Measurements from ENCODE around the gene METTL26. TPM values are rescaled to one million over a fixed set of nuclear protein-coding genes. Genes with fewer than 3 reads are reported as not detected.

The METTL26 gene
- total and polyA plus RNA-seq, 2 of the 4 experiments (the other 2 are of a cell fraction): 46.8 to 128 TPM

- Histone ChIP-seq H3K4me1 (ENCODE audit: control insufficient read depth, insufficient read depth, low read length) (peaks cover 11% of the 10 kb centered on the region), H2BK20ac (ENCODE audit: low read depth, low read length) (no peak overlapping the region), H3K9me1 (ENCODE audit: insufficient read depth, low read length) (peaks cover 9% of the 10 kb centered on the region; the same call in 1 of the 2 replicates), H3K9me3 (ENCODE audit: control insufficient read depth, insufficient read depth, low read length) (no peaks in the 10 kb centered on the region), H3K56ac (ENCODE audit: extremely low read depth, insufficient read depth, low read length) (no peak overlapping the region), H3K4me2 (ENCODE audit: low read depth, low read length) (no peak overlapping the region), H4K8ac (ENCODE audit: low read depth in 2 of 2, low read length in 2 of 2) (no peak overlapping the region), H2AK9ac (replicated peaks; ENCODE audit: low read depth, low read length, poor library complexity) (peak overlapping the region; percentile 59), H4K91ac (ENCODE audit: insufficient read depth, low read depth, low read length) (no peak overlapping the region; the same call in 1 of the 2 replicates), H4K5ac (ENCODE audit: low read depth, low read length) (no peak overlapping the region), H3K14ac (replicated peaks; ENCODE audit: low read depth, low read length) (no peak overlapping the region), H3K79me1 (ENCODE audit: low read depth in 1 of 2, low read length in 2 of 2) (peaks cover 11 to 30% of the 10 kb centered on the region in 2 experiments; a peak in 3 of 4 replicates), H3K4ac (ENCODE audit: low read depth, low read length) (no peak overlapping the region), H3K23ac (ENCODE audit: low read depth, low read length) (no peak overlapping the region), H4K20me1 (ENCODE audit: insufficient read depth, low read length) (peaks cover 6% of the 10 kb centered on the region), H2BK120ac (ENCODE audit: low read depth, low read length) (no peak overlapping the region), H3K18ac (ENCODE audit: low read depth, low read length) (no peak overlapping the region), H3K4me3 (ENCODE audit: insufficient read depth, low read depth, low read length) (no peak overlapping the region), H3K27me3 (ENCODE audit: control insufficient read depth, insufficient read depth, low read length) (no peaks in the 10 kb centered on the region), H2BK15ac (ENCODE audit: low read depth, low read length) (no peak overlapping the region), H2BK5ac (ENCODE audit: low read depth, low read length, poor library complexity, severe bottlenecking) (no peak overlapping the region), H3K9ac (ENCODE audit: low read depth, low read length) (no peak overlapping the region), H2AFZ (replicated peaks; ENCODE audit: low read length, poor library complexity) (peak overlapping the region; percentile 10), H2AK5ac (ENCODE audit: low read depth, low read length) (no peak overlapping the region), H3K27ac (ENCODE audit: insufficient read depth, low read length) (no peak overlapping the region), H3K36me3 (ENCODE audit: control insufficient read depth, insufficient read depth, low read length) (peaks cover 7% of the 10 kb centered on the region; the same call in 1 of the 2 replicates)
- TF ChIP-seq RFX5 (IDR thresholded peaks at IDR 0.05; ENCODE audit: low read depth, low read length) (no peak), CEBPB (IDR thresholded peaks at IDR 0.05; ENCODE audit: low read depth, low read length) (no peak), RAD21 (IDR thresholded peaks at IDR 0.05; ENCODE audit: low read length) (no peak)
- DNase-seq: no peak
- CTCF ChIA-PET: no interaction called here
- POLR2A ChIA-PET (ENCODE audit: unreplicated experiment): no interaction called here
- no peak for ATAC-seq (ENCODE audit: low read depth)
- intact Hi-C loops (cut with micrococcal nuclease): no loop called here
- dilution Hi-C loops (cut with HindIII; ENCODE audit: low sequenced_read_pairs, unreplicated experiment): no loop called here
- no TSS peak for BruUV-seq (replicated peaks)
- in situ Hi-C loops (cut with MboI; ENCODE audit: low sequenced_read_pairs): no loop called here
- WGBS, 2 experiments (ENCODE audit: extremely low coverage in 2 of 2, insufficient read length in 1 of 2): 36% methylated on average over 9 of the region's 10 CpGs; no CpG with 5 or more reads in 1 of the 2 experiments
These were observed 50.8 kb downstream of the METTL26 start for GRCh38 chr16:585351-585750.

Other genes starting within 250 kb of the METTL26 start
- gene NME4, start 239.1 kb downstream of the METTL26 start, total RNA-seq (2012; rRNA removed): 123 and 124 TPM in 2 replicates
- 288 and 406 TPM in 2 replicates for gene NME4, start 239.1 kb downstream of the METTL26 start, polyA plus RNA-seq (2012; rRNA removed)
- 3.9 TPM in 2 replicates for gene DECR2, start 234.4 kb downstream of the METTL26 start, total RNA-seq (2012; rRNA removed)
- gene DECR2, start 234.4 kb downstream of the METTL26 start, polyA plus RNA-seq (2012; rRNA removed): 26.7 and 29.6 TPM in 2 replicates
- gene RAB11FIP3, start 210.7 kb downstream of the METTL26 start, total RNA-seq (2012; rRNA removed): 7.5 TPM in 2 replicates
- gene RAB11FIP3, start 210.7 kb downstream of the METTL26 start, polyA plus RNA-seq (2012; rRNA removed): 19.9 and 22.5 TPM in 2 replicates
- 9.3 and 11.4 TPM in 2 replicates for gene CAPN15, start 108.6 kb downstream of the METTL26 start, total RNA-seq (2012; rRNA removed)
- 24.3 and 36.0 TPM in 2 replicates for gene CAPN15, start 108.6 kb downstream of the METTL26 start, polyA plus RNA-seq (2012; rRNA removed)
- gene PRR35, start 75.9 kb downstream of the METTL26 start, total RNA-seq (2012; rRNA removed): not detected in 2 replicates
- not detected in 2 replicates for gene PRR35, start 75.9 kb downstream of the METTL26 start, polyA plus RNA-seq (2012; rRNA removed)
- gene NHLRC4, start 69.3 kb downstream of the METTL26 start, total RNA-seq (2012; rRNA removed): 0.56 and 0.72 TPM in 2 replicates
- 0.65 and 0.84 TPM in 2 replicates for gene NHLRC4, start 69.3 kb downstream of the METTL26 start, polyA plus RNA-seq (2012; rRNA removed)
- gene PIGQ, start 66.3 kb downstream of the METTL26 start, total RNA-seq (2012; rRNA removed): 5.9 and 7.2 TPM in 2 replicates
- gene PIGQ, start 66.3 kb downstream of the METTL26 start, polyA plus RNA-seq (2012; rRNA removed): 36.8 and 40.5 TPM in 2 replicates
- gene RAB40C, start 46.2 kb downstream of the METTL26 start, total RNA-seq (2012; rRNA removed): 6.8 and 6.9 TPM in 2 replicates
- 13.7 and 15.3 TPM in 2 replicates for gene RAB40C, start 46.2 kb downstream of the METTL26 start, polyA plus RNA-seq (2012; rRNA removed)
- not detected in 2 replicates for gene WFIKKN1, start 5.3 kb downstream of the METTL26 start, total RNA-seq (2012; rRNA removed)
- 0.10 and 0.23 TPM in 2 replicates for gene WFIKKN1, start 5.3 kb downstream of the METTL26 start, polyA plus RNA-seq (2012; rRNA removed)
- gene MCRIP2, start 5.5 kb upstream of the METTL26 start, total RNA-seq (2012; rRNA removed): 6.3 and 8.6 TPM in 2 replicates
- gene MCRIP2, start 5.5 kb upstream of the METTL26 start, polyA plus RNA-seq (2012; rRNA removed): 19.6 and 27.9 TPM in 2 replicates
- 1.4 and 1.7 TPM in 2 replicates for gene WDR90, start 13.1 kb upstream of the METTL26 start, total RNA-seq (2012; rRNA removed)
- gene WDR90, start 13.1 kb upstream of the METTL26 start, polyA plus RNA-seq (2012; rRNA removed): 18.7 and 21.7 TPM in 2 replicates
- 20.0 and 20.3 TPM in 2 replicates for gene RHOT2, start 31.8 kb upstream of the METTL26 start, total RNA-seq (2012; rRNA removed)
- 181 and 228 TPM in 2 replicates for gene RHOT2, start 31.8 kb upstream of the METTL26 start, polyA plus RNA-seq (2012; rRNA removed)
- 0.72 and 0.83 TPM in 2 replicates for gene RHBDL1, start 39.4 kb upstream of the METTL26 start, total RNA-seq (2012; rRNA removed)
- gene RHBDL1, start 39.4 kb upstream of the METTL26 start, polyA plus RNA-seq (2012; rRNA removed): 4.1 and 4.8 TPM in 2 replicates
- 162 and 183 TPM in 2 replicates for gene STUB1, start 44.1 kb upstream of the METTL26 start, total RNA-seq (2012; rRNA removed)
- gene STUB1, start 44.1 kb upstream of the METTL26 start, polyA plus RNA-seq (2012; rRNA removed): 186 and 195 TPM in 2 replicates
- gene JMJD8, start 48.0 kb upstream of the METTL26 start, total RNA-seq (2012; rRNA removed): 17.2 and 17.7 TPM in 2 replicates
- 62.5 and 72.2 TPM in 2 replicates for gene JMJD8, start 48.0 kb upstream of the METTL26 start, polyA plus RNA-seq (2012; rRNA removed)
- 0.72 and 1.1 TPM in 2 replicates for gene WDR24, start 54.1 kb upstream of the METTL26 start, total RNA-seq (2012; rRNA removed)
- gene WDR24, start 54.1 kb upstream of the METTL26 start, polyA plus RNA-seq (2012; rRNA removed): 8.7 and 10.8 TPM in 2 replicates
- gene FBXL16, start 69.5 kb upstream of the METTL26 start, total RNA-seq (2012; rRNA removed): 0.18 and 0.56 TPM in 2 replicates
- gene FBXL16, start 69.5 kb upstream of the METTL26 start, polyA plus RNA-seq (2012; rRNA removed): 2.2 and 3.0 TPM in 2 replicates
- 6.1 and 8.6 TPM in 2 replicates for gene METRN, start 78.8 kb upstream of the METTL26 start, total RNA-seq (2012; rRNA removed)
- gene METRN, start 78.8 kb upstream of the METTL26 start, polyA plus RNA-seq (2012; rRNA removed): 48.2 and 91.1 TPM in 2 replicates
- 7.3 and 7.5 TPM in 2 replicates for gene ANTKMT, start 84.8 kb upstream of the METTL26 start, total RNA-seq (2012; rRNA removed)
- gene ANTKMT, start 84.8 kb upstream of the METTL26 start, polyA plus RNA-seq (2012; rRNA removed): 16.2 and 25.7 TPM in 2 replicates
- 0.54 and 0.56 TPM in 2 replicates for gene CCDC78, start 90.1 kb upstream of the METTL26 start, total RNA-seq (2012; rRNA removed)
- gene CCDC78, start 90.1 kb upstream of the METTL26 start, polyA plus RNA-seq (2012; rRNA removed): 4.6 and 5.5 TPM in 2 replicates
- 3.0 and 3.1 TPM in 2 replicates for gene HAGHL, start 90.8 kb upstream of the METTL26 start, total RNA-seq (2012; rRNA removed)
- 12.5 and 17.5 TPM in 2 replicates for gene HAGHL, start 90.8 kb upstream of the METTL26 start, polyA plus RNA-seq (2012; rRNA removed)
- gene CIAO3, start 104.7 kb upstream of the METTL26 start, total RNA-seq (2012; rRNA removed): 13.9 and 17.0 TPM in 2 replicates
- gene CIAO3, start 104.7 kb upstream of the METTL26 start, polyA plus RNA-seq (2012; rRNA removed): 20.2 and 20.5 TPM in 2 replicates
- gene MSLN, start 124.4 kb upstream of the METTL26 start, total RNA-seq (2012; rRNA removed): not detected in 2 replicates
- gene MSLN, start 124.4 kb upstream of the METTL26 start, polyA plus RNA-seq (2012; rRNA removed): 0.14 and 0.22 TPM in 2 replicates
- 11.7 and 13.1 TPM in 2 replicates for gene RPUSD1, start 152.1 kb upstream of the METTL26 start, total RNA-seq (2012; rRNA removed)
- 32.3 and 43.3 TPM in 2 replicates for gene RPUSD1, start 152.1 kb upstream of the METTL26 start, polyA plus RNA-seq (2012; rRNA removed)
- 3.1 and 3.2 TPM in 2 replicates for gene CHTF18, start 152.3 kb upstream of the METTL26 start, total RNA-seq (2012; rRNA removed)
- gene CHTF18, start 152.3 kb upstream of the METTL26 start, polyA plus RNA-seq (2012; rRNA removed): 21.4 and 28.1 TPM in 2 replicates
- not detected in 2 replicates for gene GNG13, start 164.4 kb upstream of the METTL26 start, total RNA-seq (2012; rRNA removed)
- not detected in 2 replicates for gene GNG13, start 164.4 kb upstream of the METTL26 start, polyA plus RNA-seq (2012; rRNA removed)

Data from IMR-90 (cell line).